COLO668 (cell line): Measurements from ENCODE around the gene ABCB10.
"Not testable (repeated sequence)": the region's sequence is repeated elsewhere in the genome, so short reads cannot be mapped to it uniquely, and the experiment has no call there.

Experiments
- DNase-seq: peaks from one replicate; lab custom pipeline; 2025; ENCODE audit not compliant: unreplicated experiment; lab: John Stamatoyannopoulos, UW

Gene ABCB10

GRCh38 chr1:229539863-229540506, 18.5 kb downstream of the ABCB10 start:
- DNase-seq: no peak

GRCh38 chr1:229538945-229539344, 19.6 kb downstream of the ABCB10 start:
- DNase-seq: no peak

- DNase-seq: no peak
These were observed 20.6 kb downstream of the ABCB10 start for GRCh38 chr1:229537894-229538293.

DNA sequence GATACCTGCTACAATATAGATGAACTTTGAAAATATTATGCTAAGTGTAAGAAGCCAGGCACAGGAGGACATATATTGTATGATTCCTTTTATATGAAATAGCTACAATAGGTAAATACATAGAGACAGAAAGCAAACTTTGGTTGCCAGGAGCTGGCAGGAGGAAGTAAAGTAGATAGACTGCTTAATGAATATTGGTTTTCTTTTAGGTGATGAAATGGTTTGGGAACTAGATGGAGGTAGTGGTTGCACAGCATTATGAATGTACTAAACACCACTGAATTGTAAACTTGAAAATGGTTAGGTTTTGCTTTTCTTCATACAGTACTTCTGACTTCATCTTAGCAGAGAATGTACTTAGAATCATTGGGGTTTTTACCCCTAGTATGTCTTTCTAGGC, 21.5 kb downstream of the ABCB10 start:
- DNase-seq: no peak

GRCh38 chr1:229535230-229535629, 23.3 kb downstream of the ABCB10 start:
- DNase-seq: no peak

- DNase-seq: no peak
These were observed 27.2 kb downstream of the ABCB10 start for GRCh38 chr1:229531326-229531725.

GRCh38 chr1:229529639-229530038, 28.9 kb downstream of the ABCB10 start:
- no peak for DNase-seq

DNA sequence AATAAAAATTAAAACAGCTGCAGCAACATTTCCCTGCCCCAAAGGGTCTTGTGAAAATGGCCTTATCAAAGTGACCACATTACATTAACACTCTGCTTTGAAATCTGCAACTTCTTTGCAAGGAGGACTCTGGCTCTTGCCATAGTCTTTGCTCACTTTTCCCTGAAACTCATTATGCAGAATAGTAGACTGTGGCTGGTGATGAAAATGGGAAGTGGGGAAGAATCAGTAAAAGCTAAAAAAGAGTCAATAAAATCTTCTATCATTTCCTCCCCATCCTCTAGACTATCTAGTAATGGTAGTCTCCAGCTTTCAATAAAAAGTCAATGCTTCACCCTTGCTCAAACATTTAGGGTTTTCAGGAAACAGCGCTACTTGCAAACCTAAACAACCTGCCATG, 31.8 kb downstream of the ABCB10 start:
- DNase-seq: no peak

DNA sequence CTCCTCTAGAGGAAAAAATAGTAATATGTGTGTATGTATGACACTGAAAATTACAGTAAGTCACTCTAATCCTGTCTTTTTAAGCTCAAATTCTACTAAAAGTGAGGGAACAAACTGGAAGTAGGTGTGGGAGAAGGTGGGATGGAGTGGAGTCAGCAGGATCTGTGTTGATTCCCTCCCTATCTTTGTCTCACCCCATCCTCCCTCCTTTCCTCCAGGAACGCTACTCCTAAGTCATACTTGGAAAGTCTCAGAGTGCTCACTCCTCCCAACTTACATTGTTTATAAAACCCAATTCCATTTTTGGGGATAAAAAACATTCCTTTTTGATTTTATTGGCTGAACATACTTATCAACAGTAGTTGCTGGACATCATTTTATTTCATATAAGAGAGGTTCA, 35.5 kb downstream of the ABCB10 start:
- no peak for DNase-seq

GRCh38 chr1:229514578-229515275, 43.8 kb downstream of the ABCB10 start:
- DNase-seq: peak; percentile 47

- DNase-seq: not testable (repeated sequence)
These were observed 46.9 kb downstream of the ABCB10 start for GRCh38 chr1:229511625-229512024.

DNA sequence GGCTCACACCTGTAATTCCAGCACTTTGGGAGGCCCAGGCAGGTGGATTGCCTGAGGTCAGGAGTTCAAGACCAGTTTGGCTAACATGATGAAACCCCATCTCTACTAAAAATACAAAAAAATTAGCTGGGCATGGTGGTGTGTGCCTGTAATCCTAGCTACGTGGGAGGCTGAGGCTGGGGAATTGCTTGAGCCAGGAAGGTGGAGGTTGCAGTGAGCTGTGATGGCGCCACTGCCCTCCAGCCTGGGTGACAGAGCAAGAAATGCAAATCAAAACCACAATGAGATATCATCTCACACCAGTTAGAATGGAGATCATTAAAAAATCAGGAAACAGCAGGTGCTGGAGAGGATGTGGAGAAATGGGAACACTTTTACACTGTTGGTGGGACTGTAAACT, 47.3 kb downstream of the ABCB10 start:
- DNase-seq: not testable (repeated sequence)

DNA sequence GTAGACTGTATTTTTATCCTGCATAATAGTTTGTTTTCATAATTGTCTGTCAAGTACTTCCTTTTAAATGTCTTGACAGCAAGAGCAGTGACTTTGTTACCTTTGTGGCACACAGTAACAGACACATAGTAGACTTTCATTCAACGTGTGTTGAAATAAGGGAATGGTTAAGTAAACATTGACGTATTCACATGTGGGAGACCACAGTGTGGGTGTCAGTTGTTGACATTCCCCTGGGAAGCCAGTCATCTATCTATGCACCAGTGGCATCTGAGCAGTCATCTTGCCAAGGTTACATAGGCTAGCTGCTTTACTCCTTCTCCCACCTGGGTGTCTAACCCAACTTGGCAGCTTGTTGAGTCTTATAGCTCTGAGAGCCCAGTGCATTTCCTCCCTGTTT, 48.9 kb downstream of the ABCB10 start:
- peak; percentile 47 for DNase-seq

- DNase-seq: no peak
These were observed 49.6 kb downstream of the ABCB10 start for GRCh38 chr1:229508823-229509337.

- DNase-seq: peak; percentile 100
These were observed 50.3 kb downstream of the ABCB10 start, which contains the start of gene NUP133 for GRCh38 chr1:229507951-229508822. TSS of gene NUP133 (minus strand) at chr1:229508341. CDS start at chr1:229508249, 92 bp downstream.

GRCh38 chr1:229507502-229507901, 51.0 kb downstream of the ABCB10 start:
- no peak for DNase-seq

- DNase-seq: no peak
These were observed 51.9 kb downstream of the ABCB10 start for GRCh38 chr1:229506633-229507032.

DNA sequence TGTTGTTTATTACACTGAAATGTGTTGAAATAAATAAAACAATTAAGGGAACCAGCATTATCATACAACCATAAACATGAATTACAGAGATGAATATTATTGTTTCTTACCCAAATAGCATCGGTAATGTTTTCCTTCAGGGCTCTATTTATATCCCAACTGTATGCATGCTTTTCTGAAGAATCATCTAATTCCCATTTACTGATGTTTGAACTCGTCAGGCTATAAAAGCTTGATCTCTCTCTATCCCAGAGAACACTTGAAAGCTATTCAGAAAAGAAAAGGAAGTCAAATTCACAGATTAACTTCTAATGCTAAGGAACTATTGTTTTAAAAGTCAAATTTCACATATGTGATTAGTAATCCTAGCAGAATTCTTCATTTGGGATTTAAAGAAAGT, 62.7 kb downstream of the ABCB10 start:
- no peak for DNase-seq

GRCh38 chr1:229487181-229487580, 71.3 kb downstream of the ABCB10 start:
- DNase-seq: no peak

- DNase-seq: no peak
These were observed 73.2 kb downstream of the ABCB10 start for GRCh38 chr1:229485318-229485717.

- no peak for DNase-seq
These were observed 76.0 kb downstream of the ABCB10 start for GRCh38 chr1:229482511-229482910.
